Activated CD4-positive, alpha-beta T cell treated with anti-CD3 and anti-CD28 coated beads for 36 hours (primary cell): ENCODE results near the gene ATP8A2. TPM values are rescaled to one million over a fixed set of nuclear protein-coding genes. Genes with fewer than 3 reads are reported as not detected.
A peak's percentile ranks its signal among the peaks of the same experiment; 100 is the strongest.
"Not testable (repeated sequence)": the region's sequence is repeated elsewhere in the genome, so short reads cannot be mapped to it uniquely, and the experiment has no call there.

ENCODE experiments used
- ATAC-seq: fragments of 200-7000 bp; cut with Tn5 transposase; one replicate; pipeline ENCODE4 v1.10.0; 2021; ENCODE audit warnings: mild to moderate bottlenecking, moderate library complexity
- CTCF ChIA-PET: fragments of 350-600 bp; sonication (Branson Sonifier 250); formaldehyde crosslinking; loops from one replicate; lab custom pipeline; 2021; ENCODE audit warnings: antibody characterized with exemption; lab: Charles Lee
- POLR2A ChIA-PET: fragments of 350-600 bp; sonication (Branson Sonifier 250); formaldehyde crosslinking; loops from one replicate; lab custom pipeline; 2021; ENCODE audit warnings: antibody characterized with exemption, inconsistent platforms; lab: Charles Lee
- DNase-seq: peaks from one replicate; pipeline ENCODE4 v3.0.0-alpha.2; 2020
- H3K27ac Mint-ChIP-seq: one replicate; pipeline ENCODE4 v1.8.0; 2021; ENCODE audit warnings: mixed read lengths
- H3K27me3 Mint-ChIP-seq: one replicate; pipeline ENCODE4 v1.8.0; 2021; ENCODE audit warnings: mixed read lengths
- H3K36me3 Mint-ChIP-seq: one replicate; pipeline ENCODE4 v1.8.0; 2021; ENCODE audit warnings: low read depth, mixed read lengths
- H3K4me1 Mint-ChIP-seq: one replicate; pipeline ENCODE4 v1.8.0; 2021; ENCODE audit warnings: mixed read lengths
- H3K4me3 Mint-ChIP-seq: one replicate; pipeline ENCODE4 v1.8.0; 2021; ENCODE audit warnings: mild to moderate bottlenecking, moderate library complexity, mixed read lengths
- H3K9me3 Mint-ChIP-seq: one replicate; pipeline ENCODE4 v1.8.0; 2021; ENCODE audit warnings: low read depth, mixed read lengths
- intact Hi-C, 2 experiments: fragments of 100-400 bp; cut with DNase I in 1 of 2; cut with micrococcal nuclease in 1 of 2; formaldehyde crosslinking; loops; one replicate each; pipeline versions ENCODE4 v1.14.2 to v1.15.1; 2022 to 2024; cut with DNase I, micrococcal nuclease
- total RNA-seq, 2 experiments: library from RNA; stranded (reverse); gene quantifications; one replicate each; pipeline ENCODE4 v1.2.3, GENCODE V29; 2021

Gene ATP8A2
- total RNA-seq, 2 experiments from 2014 or later, result 0.30 to 0.39 TPM

GRCh38 chr13:25570185-25570584 is 198.4 kb downstream of the ATP8A2 start:
- ATAC-seq (no peak), DNase-seq (no peak)
- Mint-ChIP-seq H3K36me3 (no peaks in the 10 kb centered on the region), H3K9me3 (no peaks in the 10 kb centered on the region), H3K27ac (no peak overlapping the region), H3K27me3 (peaks cover 23% of the 10 kb centered on the region), H3K4me1 (no peaks in the 10 kb centered on the region), H3K4me3 (no peak overlapping the region)
- CTCF ChIA-PET, result interaction anchor here (1.7 to 1.9 kb wide), 2 partner anchors 10 to 12 kb away, joined by 3 to 5 read pairs; no protein-coding TSS in a partner anchor
- POLR2A ChIA-PET, result no interaction called here
- intact Hi-C loops, result loop anchor here (10.0 kb wide), 1 partner anchor 255 kb away; no protein-coding TSS in a partner anchor

DNA sequence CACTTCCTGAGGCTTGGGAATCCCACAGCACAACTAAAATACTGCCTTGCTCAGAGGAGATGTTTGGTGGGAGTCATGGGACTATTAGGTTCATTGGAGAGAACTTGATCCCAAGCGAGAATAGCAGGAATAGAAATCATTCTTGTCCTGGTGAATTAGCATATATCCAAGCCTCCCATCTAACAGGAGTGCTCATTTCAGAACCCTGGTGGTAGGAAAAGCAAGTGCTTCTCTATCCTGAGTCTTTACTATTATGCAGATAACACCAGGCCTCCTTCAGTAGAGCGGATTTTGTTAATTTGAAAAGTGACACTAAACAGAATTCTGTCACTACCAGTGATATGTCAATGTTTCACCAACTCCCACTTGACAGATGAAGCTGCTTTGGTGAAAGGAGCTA is 199.5 kb downstream of the ATP8A2 start:
- Mint-ChIP-seq H3K4me1 (no peaks in the 10 kb centered on the region), H3K27me3 (peaks cover 28% of the 10 kb centered on the region), H3K36me3 (no peaks in the 10 kb centered on the region), H3K4me3 (no peak overlapping the region), H3K27ac (no peak overlapping the region), H3K9me3 (no peaks in the 10 kb centered on the region)
- ATAC-seq, result no peak
- ChIA-PET POLR2A (no interaction called here), CTCF (no interaction called here)
- intact Hi-C loops, result loop anchor here (10.0 kb wide), 1 partner anchor 254 kb away; no protein-coding TSS in a partner anchor
- no peak for DNase-seq

- POLR2A ChIA-PET, DNase-seq, CTCF ChIA-PET, ATAC-seq, H3K4me1 Mint-ChIP-seq, H3K4me3 Mint-ChIP-seq, H3K36me3 Mint-ChIP-seq, H3K9me3 Mint-ChIP-seq, H3K27ac Mint-ChIP-seq: not testable (repeated sequence)
- peaks cover 30% of the 10 kb centered on the region for H3K27me3 Mint-ChIP-seq
- intact Hi-C loops, result loop anchor here (10.0 kb wide), 1 partner anchor 253 kb away; no protein-coding TSS in a partner anchor
These were observed 200.4 kb downstream of the ATP8A2 start for GRCh38 chr13:25572171-25572570.

GRCh38 chr13:25574437-25575411 is 202.9 kb downstream of the ATP8A2 start:
- peak; percentile 83 for DNase-seq
- Mint-ChIP-seq H3K4me1 (no peaks in the 10 kb centered on the region), H3K36me3 (no peaks in the 10 kb centered on the region), H3K27ac (no peak overlapping the region), H3K9me3 (no peaks in the 10 kb centered on the region), H3K27me3 (peaks cover 30% of the 10 kb centered on the region), H3K4me3 (no peak overlapping the region)
- ATAC-seq, result peak; percentile 75
- CTCF ChIA-PET, result interaction anchor here (0.6 to 1.7 kb wide), 10 partner anchors 9 to 1125 kb away, joined by 3 to 14 read pairs (median 3); no protein-coding TSS in a partner anchor
- intact Hi-C loops, result loop anchor here (1.0 to 10.0 kb wide), 6 partner anchors 193 to 1124 kb away; no protein-coding TSS in a partner anchor
- POLR2A ChIA-PET, result no interaction called here

- H3K4me3 Mint-ChIP-seq, result no peak overlapping the region
- CTCF ChIA-PET, result interaction anchor here (0.5 to 1.7 kb wide), 3 partner anchors 264 to 1123 kb away, joined by 3 to 8 read pairs (median 4); no protein-coding TSS in a partner anchor
- H3K4me1 Mint-ChIP-seq, result no peaks in the 10 kb centered on the region
- H3K9me3 Mint-ChIP-seq, result no peaks in the 10 kb centered on the region
- H3K27ac Mint-ChIP-seq, result no peak overlapping the region
- no peaks in the 10 kb centered on the region for H3K36me3 Mint-ChIP-seq
- DNase-seq, result no peak
- intact Hi-C loops, result loop anchor here (2.0 to 10.0 kb wide), 3 partner anchors 192 to 487 kb away; no protein-coding TSS in a partner anchor
- no peak for ATAC-seq
- POLR2A ChIA-PET, result no interaction called here
- peaks cover 26% of the 10 kb centered on the region for H3K27me3 Mint-ChIP-seq
These were observed 203.8 kb downstream of the ATP8A2 start for GRCh38 chr13:25575562-25575961.

- intact Hi-C loops, result loop anchor here (5.0 to 10.0 kb wide), 2 partner anchors 189 to 246 kb away; no protein-coding TSS in a partner anchor
- DNase-seq, result no peak
- H3K4me1 Mint-ChIP-seq, result no peaks in the 10 kb centered on the region
- no peaks in the 10 kb centered on the region for H3K36me3 Mint-ChIP-seq
- peaks cover 21% of the 10 kb centered on the region for H3K27me3 Mint-ChIP-seq
- POLR2A ChIA-PET, result no interaction called here
- no peak for ATAC-seq
- no peak overlapping the region for H3K27ac Mint-ChIP-seq
- H3K4me3 Mint-ChIP-seq, result no peak overlapping the region
- no peaks in the 10 kb centered on the region for H3K9me3 Mint-ChIP-seq
- CTCF ChIA-PET, result no interaction called here
These were observed 206.8 kb downstream of the ATP8A2 start for GRCh38 chr13:25578526-25578925.

GRCh38 chr13:25579221-25579620 is 207.4 kb downstream of the ATP8A2 start:
- ChIA-PET CTCF (no interaction called here), POLR2A (no interaction called here)
- ATAC-seq (no peak), DNase-seq (no peak)
- intact Hi-C loops, result loop anchor here (5.0 to 10.0 kb wide), 2 partner anchors 188 to 246 kb away; no protein-coding TSS in a partner anchor
- H3K27me3 Mint-ChIP-seq, result peaks cover 17% of the 10 kb centered on the region
- no peaks in the 10 kb centered on the region for H3K4me1 Mint-ChIP-seq
- no peaks in the 10 kb centered on the region for H3K36me3 Mint-ChIP-seq
- no peaks in the 10 kb centered on the region for H3K9me3 Mint-ChIP-seq
- no peak overlapping the region for H3K27ac Mint-ChIP-seq
- H3K4me3 Mint-ChIP-seq, result no peak overlapping the region

GRCh38 chr13:25581351-25581750 is 209.6 kb downstream of the ATP8A2 start:
- ChIA-PET CTCF (no interaction called here), POLR2A (no interaction called here)
- DNase-seq, result no peak
- no peaks in the 10 kb centered on the region for H3K36me3 Mint-ChIP-seq
- H3K4me1 Mint-ChIP-seq, result no peaks in the 10 kb centered on the region
- H3K4me3 Mint-ChIP-seq, result no peak overlapping the region
- intact Hi-C loops, result no loop called here
- no peaks in the 10 kb centered on the region for H3K9me3 Mint-ChIP-seq
- no peak overlapping the region for H3K27ac Mint-ChIP-seq
- H3K27me3 Mint-ChIP-seq, result peaks cover 11% of the 10 kb centered on the region
- ATAC-seq, result no peak

GRCh38 chr13:25584087-25584486 is 212.3 kb downstream of the ATP8A2 start:
- Mint-ChIP-seq H3K9me3 (no peaks in the 10 kb centered on the region), H3K27ac (no peak overlapping the region), H3K36me3 (no peaks in the 10 kb centered on the region), H3K27me3 (peaks cover 10% of the 10 kb centered on the region), H3K4me1 (no peaks in the 10 kb centered on the region), H3K4me3 (no peak overlapping the region)
- POLR2A ChIA-PET, result no interaction called here
- intact Hi-C loops, result no loop called here
- no peak for ATAC-seq
- DNase-seq, result no peak
- CTCF ChIA-PET, result interaction anchor here (0.6 to 1.3 kb wide), 2 partner anchors 10 to 346 kb away, joined by 3 read pairs; no protein-coding TSS in a partner anchor

DNA sequence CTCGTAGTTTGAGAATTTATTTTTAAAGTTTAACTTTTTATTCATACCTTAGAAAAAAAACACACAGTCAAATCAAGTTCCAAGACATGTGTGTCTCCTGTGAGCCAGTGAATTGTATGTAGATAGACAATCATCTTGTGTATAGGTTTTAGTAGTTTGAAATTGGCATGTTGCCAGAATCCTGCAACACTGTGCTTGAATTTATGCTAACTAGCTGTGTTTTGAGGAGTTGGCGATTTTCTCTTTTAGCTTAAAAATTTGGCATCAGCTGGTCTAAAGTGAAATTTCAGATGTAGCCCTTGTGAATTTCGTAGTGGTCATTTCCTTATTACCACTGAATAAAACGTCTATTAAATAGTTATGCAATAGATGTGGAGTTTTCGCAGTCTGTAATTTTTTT is 213.2 kb downstream of the ATP8A2 start:
- H3K9me3 Mint-ChIP-seq, result no peaks in the 10 kb centered on the region
- POLR2A ChIA-PET, result no interaction called here
- peaks cover 5% of the 10 kb centered on the region for H3K27me3 Mint-ChIP-seq
- ATAC-seq (no peak), DNase-seq (no peak)
- H3K4me3 Mint-ChIP-seq, result no peak overlapping the region
- no peak overlapping the region for H3K27ac Mint-ChIP-seq
- intact Hi-C loops, result no loop called here
- H3K36me3 Mint-ChIP-seq, result no peaks in the 10 kb centered on the region
- CTCF ChIA-PET, result no interaction called here
- H3K4me1 Mint-ChIP-seq, result no peaks in the 10 kb centered on the region

GRCh38 chr13:25587326-25587980 is 215.7 kb downstream of the ATP8A2 start:
- ChIA-PET CTCF (interaction anchor here (1.6 kb wide), 1 partner anchor 11 kb away, joined by 4 read pairs; no protein-coding TSS in a partner anchor), POLR2A (no interaction called here)
- Mint-ChIP-seq H3K9me3 (peaks cover 5% of the 10 kb centered on the region), H3K4me3 (no peak overlapping the region), H3K27ac (no peak overlapping the region), H3K27me3 (peaks cover 11% of the 10 kb centered on the region), H3K4me1 (no peaks in the 10 kb centered on the region), H3K36me3 (no peaks in the 10 kb centered on the region)
- intact Hi-C loops, result no loop called here
- no peak for ATAC-seq
- no peak for DNase-seq
